ENCODE results near the gene SMURF1. TPM values are rescaled to one million over a fixed set of nuclear protein-coding genes. Genes with fewer than 3 reads are reported as not detected.

The SMURF1 gene
- total and polyA plus RNA-seq, 2 of the 4 experiments (the other 2 are of a cell fraction), result 13.4 to 20.3 TPM

DNA sequence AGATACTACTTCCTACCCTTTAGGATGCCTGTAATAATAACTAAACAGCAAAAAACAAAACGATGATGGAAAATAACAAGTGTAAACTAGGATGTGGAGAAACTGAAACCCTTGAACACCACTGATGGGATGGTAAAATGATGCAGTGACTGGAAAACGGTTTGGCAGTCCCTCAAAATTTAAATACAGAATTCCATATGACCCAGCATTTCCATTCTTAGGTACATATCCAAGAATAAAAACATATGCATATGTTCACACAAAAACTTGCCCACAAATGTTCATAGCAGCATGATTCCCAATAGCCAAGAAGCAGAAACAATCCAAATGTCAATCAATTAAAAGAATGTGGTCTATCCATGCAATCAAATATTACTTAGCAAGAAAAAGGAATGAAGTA, 25.8 kb downstream of the SMURF1 start:
- Histone ChIP-seq H3K23ac (ENCODE audit: low read depth, low read length) (no peak overlapping the region), H3K27me3 (ENCODE audit: control insufficient read depth, insufficient read depth, low read length) (no peaks in the 10 kb centered on the region), H3K56ac (ENCODE audit: extremely low read depth, insufficient read depth, low read length) (no peak overlapping the region), H3K4me1 (ENCODE audit: control insufficient read depth, insufficient read depth, low read length) (peaks cover 5% of the 10 kb centered on the region), H2AK9ac (replicated peaks; ENCODE audit: low read depth, low read length, poor library complexity) (no peak overlapping the region), H3K27ac (ENCODE audit: insufficient read depth, low read length) (no peak overlapping the region), H4K91ac (ENCODE audit: insufficient read depth, low read depth, low read length) (no peak overlapping the region), H2BK15ac (ENCODE audit: low read depth, low read length) (no peak overlapping the region; the same call in 2 of the 3 replicates), H3K79me1 (ENCODE audit: low read depth in 1 of 2, low read length in 2 of 2) (peaks cover 10 to 49% of the 10 kb centered on the region in 2 experiments), H3K4me2 (ENCODE audit: low read depth, low read length) (no peak overlapping the region), H4K20me1 (ENCODE audit: insufficient read depth, low read length) (peaks cover 44% of the 10 kb centered on the region), H2BK20ac (ENCODE audit: low read depth, low read length) (no peak overlapping the region), H3K18ac (ENCODE audit: low read depth, low read length) (no peak overlapping the region), H3K9me3 (ENCODE audit: control insufficient read depth, insufficient read depth, low read length) (0 out of 2 replicates have a peak, but pooled peaks cover 2% of the 10 kb centered on the region), H3K36me3 (ENCODE audit: control insufficient read depth, insufficient read depth, low read length) (peaks cover 5% of the 10 kb centered on the region), H4K8ac (ENCODE audit: low read depth in 2 of 2, low read length in 2 of 2) (no peak overlapping the region), H2BK5ac (ENCODE audit: low read depth, low read length, poor library complexity, severe bottlenecking) (no peak overlapping the region), H3K4me3 (ENCODE audit: insufficient read depth, low read depth, low read length) (no peak overlapping the region), H3K9ac (ENCODE audit: low read depth, low read length) (no peak overlapping the region), H3K4ac (ENCODE audit: low read depth, low read length) (no peak overlapping the region), H4K5ac (ENCODE audit: low read depth, low read length) (no peak overlapping the region), H2AFZ (replicated peaks; ENCODE audit: low read length, poor library complexity) (no peak overlapping the region), H3K9me1 (ENCODE audit: insufficient read depth, low read length) (no peaks in the 10 kb centered on the region), H3K14ac (replicated peaks; ENCODE audit: low read depth, low read length) (no peak overlapping the region), H2AK5ac (ENCODE audit: low read depth, low read length) (no peak overlapping the region), H2BK120ac (ENCODE audit: low read depth, low read length) (no peak overlapping the region)
- intact Hi-C loops (cut with micrococcal nuclease) (no loop called here), in situ Hi-C loops (cut with MboI; ENCODE audit: low sequenced_read_pairs) (no loop called here), dilution Hi-C loops (cut with HindIII; ENCODE audit: low sequenced_read_pairs, unreplicated experiment) (no loop called here)
- ChIA-PET CTCF (no interaction called here), POLR2A (ENCODE audit: unreplicated experiment) (no interaction called here)
- no peak for ATAC-seq (ENCODE audit: low read depth)
- TF ChIP-seq ELK1 (IDR thresholded peaks at IDR 0.05; ENCODE audit: borderline replicate concordance, low read depth, low read length) (no peak), MXI1 (IDR thresholded peaks at IDR 0.05; ENCODE audit: borderline replicate concordance, low read depth, low read length) (no peak), RAD21 (IDR thresholded peaks at IDR 0.05; ENCODE audit: low read length) (no peak), RFX5 (IDR thresholded peaks at IDR 0.05; ENCODE audit: low read depth, low read length) (no peak), MAFK (IDR thresholded peaks at IDR 0.05; ENCODE audit: low read depth, low read length) (no peak), SMC3 (IDR thresholded peaks at IDR 0.05; ENCODE audit: low read depth, low read length) (no peak), POLR2A (IDR thresholded peaks at IDR 0.05; ENCODE audit: low read depth, low read length) (no peak)
- no CpG with 5 or more reads among the region's 2 CpGs for WGBS, 2 experiments (ENCODE audit: extremely low coverage in 2 of 2, insufficient read length in 1 of 2)
- BruUV-seq (replicated peaks), result no TSS peak
- DNase-seq, result no peak
